Measurements from ENCODE around the gene ARHGEF26.
A peak's percentile ranks its signal among the peaks of the same experiment; 100 is the strongest.

Gene ARHGEF26

DNA sequence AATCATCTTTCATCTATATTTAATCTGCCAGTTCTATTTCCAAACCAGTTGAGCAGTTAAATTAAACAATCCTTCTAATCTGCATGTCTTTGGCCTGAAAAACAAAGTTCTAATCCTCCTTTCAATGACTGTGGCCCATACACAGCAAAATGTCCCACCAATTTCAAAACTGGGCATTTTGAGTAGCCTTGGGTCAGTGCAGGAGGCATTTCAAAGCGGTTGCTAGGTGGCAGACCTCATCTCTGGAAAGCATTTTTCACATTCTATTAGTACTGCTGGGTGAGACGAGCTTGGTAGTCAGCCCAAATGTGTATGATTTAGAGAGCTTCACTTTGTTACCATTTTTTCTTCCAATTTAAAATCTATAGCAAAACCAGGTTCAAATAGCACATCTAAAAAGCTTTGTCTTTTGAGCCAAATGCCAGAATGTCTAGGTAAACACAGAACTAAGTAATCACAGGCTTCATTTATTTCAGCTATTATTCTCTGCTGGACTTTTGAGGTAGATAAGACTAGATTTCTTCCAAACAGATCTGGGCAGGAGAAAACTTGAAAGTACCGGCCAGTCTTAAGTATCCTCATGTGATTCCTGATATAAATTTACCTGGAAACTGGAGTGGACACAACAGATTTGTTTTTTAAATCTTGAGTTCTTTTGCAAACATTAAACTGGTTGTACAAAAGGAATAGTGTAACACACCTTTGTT lies 8.9 kb upstream of the ARHGEF26 start:
- in situ Hi-C loops (cut with HindIII; ENCODE audit: low pct_ligation_motif_present, low sequenced_read_pairs): no loop called here
- no peak overlapping the region for H3K4me3 ChIP-seq (ENCODE audit: low read depth, low read length)
- H3K27me3 ChIP-seq (replicated peaks): no peaks in the 10 kb centered on the region
- TF ChIP-seq, protein P1, sequence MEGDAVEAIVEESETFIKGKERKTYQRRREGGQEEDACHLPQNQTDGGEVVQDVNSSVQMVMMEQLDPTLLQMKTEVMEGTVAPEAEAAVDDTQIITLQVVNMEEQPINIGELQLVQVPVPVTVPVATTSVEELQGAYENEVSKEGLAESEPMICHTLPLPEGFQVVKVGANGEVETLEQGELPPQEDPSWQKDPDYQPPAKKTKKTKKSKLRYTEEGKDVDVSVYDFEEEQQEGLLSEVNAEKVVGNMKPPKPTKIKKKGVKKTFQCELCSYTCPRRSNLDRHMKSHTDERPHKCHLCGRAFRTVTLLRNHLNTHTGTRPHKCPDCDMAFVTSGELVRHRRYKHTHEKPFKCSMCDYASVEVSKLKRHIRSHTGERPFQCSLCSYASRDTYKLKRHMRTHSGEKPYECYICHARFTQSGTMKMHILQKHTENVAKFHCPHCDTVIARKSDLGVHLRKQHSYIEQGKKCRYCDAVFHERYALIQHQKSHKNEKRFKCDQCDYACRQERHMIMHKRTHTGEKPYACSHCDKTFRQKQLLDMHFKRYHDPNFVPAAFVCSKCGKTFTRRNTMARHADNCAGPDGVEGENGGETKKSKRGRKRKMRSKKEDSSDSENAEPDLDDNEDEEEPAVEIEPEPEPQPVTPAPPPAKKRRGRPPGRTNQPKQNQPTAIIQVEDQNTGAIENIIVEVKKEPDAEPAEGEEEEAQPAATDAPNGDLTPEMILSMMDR (IDR thresholded peaks at IDR 0.05; ENCODE audit: low read depth, low read length, missing control alignments): no peak
- H3K36me3 ChIP-seq (replicated peaks): no peaks in the 10 kb centered on the region
- H3K27ac ChIP-seq: no peak overlapping the region
- DNase-seq: no peak

DNA sequence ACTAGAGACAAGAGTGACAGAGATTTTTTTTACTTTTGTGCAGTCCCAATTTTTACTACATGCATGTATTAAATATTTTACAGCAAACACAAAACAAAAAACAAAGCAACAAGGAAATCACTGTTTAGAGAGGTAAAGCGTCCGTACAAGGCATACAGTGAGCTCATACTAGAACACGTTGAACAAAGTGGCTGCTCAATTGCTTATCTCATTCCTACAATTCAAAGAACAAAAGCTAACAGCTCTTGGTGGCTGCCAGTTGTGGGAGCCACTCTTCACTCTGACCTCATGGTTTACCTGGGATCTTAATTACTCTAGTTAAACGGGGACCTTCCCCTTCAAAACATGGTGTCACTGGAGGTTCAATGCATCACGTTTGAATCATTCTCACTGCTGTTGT lies 7.6 kb upstream of the ARHGEF26 start:
- TF ChIP-seq, protein P1 (IDR thresholded peaks at IDR 0.05; ENCODE audit: low read depth, low read length, missing control alignments): no peak
- DNase-seq: no peak
- in situ Hi-C loops (cut with HindIII; ENCODE audit: low pct_ligation_motif_present, low sequenced_read_pairs): no loop called here
- Histone ChIP-seq H3K27me3 (replicated peaks) (no peaks in the 10 kb centered on the region), H3K4me3 (ENCODE audit: low read depth, low read length) (no peak overlapping the region), H3K36me3 (replicated peaks) (no peaks in the 10 kb centered on the region), H3K27ac (no peak overlapping the region)

DNA sequence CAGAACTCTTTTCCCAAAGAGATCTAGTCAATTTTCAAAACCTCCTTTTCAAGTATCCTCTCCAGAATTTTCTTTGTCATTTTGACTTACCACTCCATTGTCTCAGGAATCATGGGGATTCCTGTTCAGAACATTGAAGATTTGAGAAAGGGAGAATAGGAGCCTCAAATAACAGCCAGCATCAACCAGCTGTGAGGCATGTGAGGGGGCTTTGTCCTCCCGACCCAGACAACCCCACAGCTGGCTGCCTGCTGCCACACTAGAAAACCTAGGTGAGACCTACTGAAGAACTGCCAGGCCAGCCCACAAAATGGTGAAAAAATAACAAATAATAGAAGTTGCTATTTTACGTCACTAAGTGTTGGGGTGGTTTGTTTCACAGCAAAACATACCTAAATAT lies 5.9 kb upstream of the ARHGEF26 start:
- in situ Hi-C loops (cut with HindIII; ENCODE audit: low pct_ligation_motif_present, low sequenced_read_pairs): no loop called here

DNA sequence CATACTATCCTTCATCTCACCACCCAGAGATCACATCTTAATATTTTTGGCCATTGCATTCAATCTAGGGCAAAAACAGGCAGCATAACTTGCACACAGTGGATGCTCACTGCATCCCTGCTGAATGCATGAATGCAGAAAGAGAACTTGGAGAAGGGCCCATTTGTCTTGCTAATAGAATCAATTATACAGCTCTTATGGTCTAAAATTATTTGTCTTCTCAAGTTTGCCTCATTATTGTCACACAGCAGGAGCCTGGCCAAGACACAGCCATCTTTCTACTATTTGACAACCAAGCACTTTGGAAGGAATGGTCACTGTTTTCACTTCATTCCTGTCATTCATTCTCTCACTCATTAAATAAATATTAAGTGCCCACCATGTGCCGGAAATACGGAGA lies 1.2 kb upstream of the ARHGEF26 start:
- Histone ChIP-seq H3K27me3 (replicated peaks) (no peaks in the 10 kb centered on the region), H3K27ac (no peak overlapping the region), H3K4me3 (ENCODE audit: low read depth, low read length) (no peak overlapping the region), H3K36me3 (replicated peaks) (no peaks in the 10 kb centered on the region)
- DNase-seq: no peak
- in situ Hi-C loops (cut with HindIII; ENCODE audit: low pct_ligation_motif_present, low sequenced_read_pairs): no loop called here
- TF ChIP-seq, protein P1 (IDR thresholded peaks at IDR 0.05; ENCODE audit: low read depth, low read length, missing control alignments): no peak

More for the DNA sequence above, 5.9 kb upstream of the ARHGEF26 start:
- Histone ChIP-seq H3K27ac (no peak overlapping the region), H3K4me3 (ENCODE audit: low read depth, low read length) (no peak overlapping the region), H3K36me3 (replicated peaks) (no peaks in the 10 kb centered on the region), H3K27me3 (replicated peaks) (no peaks in the 10 kb centered on the region)
- TF ChIP-seq, protein P1 (IDR thresholded peaks at IDR 0.05; ENCODE audit: low read depth, low read length, missing control alignments): no peak
- no peak for DNase-seq

DNA sequence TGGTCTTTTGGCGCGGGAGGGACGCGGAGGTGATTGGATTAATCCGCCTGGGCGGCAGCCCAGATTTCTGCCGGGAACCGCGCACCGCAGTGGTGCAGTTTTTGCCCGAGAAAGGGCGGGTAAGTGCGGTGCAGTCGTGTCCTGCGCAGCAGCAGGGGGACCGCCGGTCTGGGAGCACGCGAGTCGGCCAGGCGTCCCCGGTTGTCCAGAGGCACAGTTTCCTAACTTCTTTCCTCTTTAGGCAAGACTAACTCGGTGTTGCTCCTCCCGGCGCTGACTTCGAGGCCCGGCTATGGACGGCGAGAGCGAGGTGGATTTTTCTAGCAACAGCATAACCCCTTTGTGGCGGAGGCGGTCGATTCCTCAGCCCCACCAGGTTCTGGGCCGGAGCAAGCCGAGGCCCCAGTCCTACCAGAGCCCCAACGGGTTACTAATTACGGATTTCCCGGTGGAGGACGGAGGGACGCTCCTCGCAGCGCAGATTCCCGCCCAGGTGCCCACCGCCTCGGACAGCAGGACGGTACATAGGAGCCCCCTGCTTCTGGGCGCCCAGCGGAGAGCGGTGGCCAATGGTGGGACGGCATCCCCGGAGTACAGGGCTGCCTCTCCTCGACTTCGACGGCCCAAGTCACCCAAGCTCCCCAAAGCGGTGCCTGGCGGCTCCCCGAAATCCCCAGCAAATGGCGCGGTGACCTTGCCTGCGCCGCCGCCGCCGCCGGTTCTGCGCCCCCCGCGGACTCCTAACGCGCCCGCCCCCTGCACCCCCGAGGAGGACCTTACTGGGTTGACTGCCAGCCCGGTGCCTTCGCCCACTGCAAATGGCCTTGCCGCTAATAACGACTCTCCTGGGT lies 736 bp downstream of the ARHGEF26 start:
- peak overlapping the region; percentile 80 for H3K4me3 ChIP-seq (ENCODE audit: low read depth, low read length)
- H3K27me3 ChIP-seq (replicated peaks): no peaks in the 10 kb centered on the region
- DNase-seq: peak; percentile 16
- H3K36me3 ChIP-seq (replicated peaks): no peaks in the 10 kb centered on the region
- in situ Hi-C loops (cut with HindIII; ENCODE audit: low pct_ligation_motif_present, low sequenced_read_pairs): no loop called here
- TF ChIP-seq, protein P1 (IDR thresholded peaks at IDR 0.05; ENCODE audit: low read depth, low read length, missing control alignments): peak; percentile 1
- H3K27ac ChIP-seq: no peak overlapping the region

Data from brain microvascular endothelial cell (primary cell).